Transverse colon (tissue), 4 donors: ENCODE data around the gene ABHD8.

ENCODE experiments used
- POLR2AphosphoS5 ChIP-seq, 3 donors: sonication (generic); formaldehyde crosslinking; IDR thresholded peaks; one replicate each; pipeline ENCODE4 v1.6.1; 2016; ENCODE audit warnings: antibody characterized with exemption in 3 of 3
- TF ChIP-seq, protein P1 (sequence below), 5 experiments: fragments of 200-600 bp in 3 of 5; fragments of 450-650 bp in 2 of 5; sonication (generic) in 3 of 5; IDR thresholded peaks; 1 replicate in 2 of 5; 2 replicates in 3 of 5; pipeline ENCODE4 v1.5.1; 2016 to 2017; ENCODE audit warnings: antibody characterized with exemption in 5 of 5, inconsistent platforms in 3 of 5, mild to moderate bottlenecking in 2 of 5, moderate library complexity in 1 of 5

DNA sequence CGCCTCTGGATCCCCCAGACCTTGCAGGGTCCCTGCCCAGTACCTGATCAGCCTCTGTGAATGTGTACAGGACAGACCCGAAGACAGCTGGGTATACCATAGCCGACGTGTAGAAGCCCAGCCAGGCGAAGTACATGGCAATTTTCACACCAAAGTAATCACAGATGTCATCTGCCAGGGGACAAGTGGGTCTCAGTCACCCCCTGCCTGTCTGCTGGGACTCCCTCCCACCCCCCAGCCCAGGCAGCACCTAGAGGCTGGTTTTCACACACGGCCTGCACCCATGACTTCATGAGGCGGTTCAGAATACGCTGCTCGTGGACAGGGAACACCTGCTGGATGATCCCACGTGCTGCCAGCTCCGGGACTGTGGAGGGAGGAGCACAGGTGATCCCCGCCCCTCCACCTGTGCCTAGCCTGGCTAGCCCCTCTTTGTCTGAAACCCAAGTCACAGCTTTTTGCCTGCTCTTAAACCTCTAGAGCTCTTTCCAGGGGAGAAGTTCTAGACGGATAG lies 27.9 kb upstream of the ABHD8 start:
- TF ChIP-seq, protein P1, sequence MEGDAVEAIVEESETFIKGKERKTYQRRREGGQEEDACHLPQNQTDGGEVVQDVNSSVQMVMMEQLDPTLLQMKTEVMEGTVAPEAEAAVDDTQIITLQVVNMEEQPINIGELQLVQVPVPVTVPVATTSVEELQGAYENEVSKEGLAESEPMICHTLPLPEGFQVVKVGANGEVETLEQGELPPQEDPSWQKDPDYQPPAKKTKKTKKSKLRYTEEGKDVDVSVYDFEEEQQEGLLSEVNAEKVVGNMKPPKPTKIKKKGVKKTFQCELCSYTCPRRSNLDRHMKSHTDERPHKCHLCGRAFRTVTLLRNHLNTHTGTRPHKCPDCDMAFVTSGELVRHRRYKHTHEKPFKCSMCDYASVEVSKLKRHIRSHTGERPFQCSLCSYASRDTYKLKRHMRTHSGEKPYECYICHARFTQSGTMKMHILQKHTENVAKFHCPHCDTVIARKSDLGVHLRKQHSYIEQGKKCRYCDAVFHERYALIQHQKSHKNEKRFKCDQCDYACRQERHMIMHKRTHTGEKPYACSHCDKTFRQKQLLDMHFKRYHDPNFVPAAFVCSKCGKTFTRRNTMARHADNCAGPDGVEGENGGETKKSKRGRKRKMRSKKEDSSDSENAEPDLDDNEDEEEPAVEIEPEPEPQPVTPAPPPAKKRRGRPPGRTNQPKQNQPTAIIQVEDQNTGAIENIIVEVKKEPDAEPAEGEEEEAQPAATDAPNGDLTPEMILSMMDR (IDR thresholded peaks at IDR 0.05), result no peak
- TF ChIP-seq POLR2AphosphoS5 (IDR thresholded peaks at IDR 0.05), result no peak
